CD4-positive, alpha-beta T cell treated with Interferon alpha-2 for 1 hour (primary cell): ENCODE results near the gene TLE1.
"Not testable (repeated sequence)": the region's sequence is repeated elsewhere in the genome, so short reads cannot be mapped to it uniquely, and the experiment has no call there.

ENCODE experiments used
- DNase-seq, 2 donors: peaks; one replicate each; pipeline ENCODE4 v3.0.0-alpha.2; 2020 to 2022

TLE1 gene

GRCh38 chr9:81621785-81622259 lies 67.5 kb downstream of the TLE1 start:
- DNase-seq = no peak

DNA sequence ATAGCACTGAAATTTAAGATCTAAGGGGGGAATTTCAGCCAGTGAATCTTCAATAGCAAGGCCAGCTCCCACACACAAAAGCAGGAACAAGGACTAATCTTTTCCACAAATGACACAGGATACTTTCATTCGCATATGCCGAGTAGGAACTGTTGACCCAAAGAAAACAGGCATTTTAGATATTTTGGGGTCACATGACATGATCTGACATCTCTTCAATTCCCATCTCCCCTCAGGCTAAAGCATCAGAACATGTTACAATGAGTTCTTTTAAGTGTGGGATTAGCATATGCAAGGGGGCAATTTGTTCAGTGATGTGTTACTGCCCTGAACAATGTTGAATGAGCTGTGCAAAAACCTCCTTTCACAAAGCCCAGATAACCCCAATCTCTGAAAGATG lies 68.2 kb downstream of the TLE1 start:
- no peak for DNase-seq

GRCh38 chr9:81620002-81620390 lies 69.4 kb downstream of the TLE1 start:
- DNase-seq = no peak

DNA sequence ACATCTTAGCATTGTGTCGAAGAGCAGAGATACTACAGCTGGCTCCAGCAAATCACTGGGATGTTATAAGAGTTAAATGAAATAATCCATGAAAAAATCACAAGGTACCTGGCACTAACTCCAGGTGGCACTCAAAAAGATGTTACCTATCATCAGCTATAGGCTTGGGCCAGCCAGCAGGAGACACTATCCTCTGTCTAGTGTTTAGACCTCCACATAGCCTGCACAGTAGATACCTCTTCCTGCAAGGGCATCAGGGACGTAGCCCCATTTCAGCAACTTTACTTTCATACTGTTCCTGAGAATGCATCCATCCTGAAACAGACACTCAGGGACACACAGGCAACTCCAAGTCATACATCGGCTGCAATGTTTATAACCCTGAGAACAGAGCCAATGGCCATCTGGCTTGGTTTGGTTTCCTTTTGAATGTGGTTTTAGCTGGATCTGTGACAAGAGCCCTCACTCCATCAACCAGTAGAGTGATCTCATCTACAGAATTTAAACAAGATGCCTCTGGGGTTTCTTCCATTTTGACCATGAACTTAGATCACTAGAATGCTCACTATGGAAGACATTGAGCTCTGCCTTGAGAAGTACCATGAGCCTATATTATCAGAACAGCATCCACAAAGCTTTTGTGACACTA lies 69.9 kb downstream of the TLE1 start:
- no peak for DNase-seq

GRCh38 chr9:81618923-81619322 lies 70.4 kb downstream of the TLE1 start:
- DNase-seq = no peak

GRCh38 chr9:81616141-81616540 lies 73.2 kb downstream of the TLE1 start:
- DNase-seq = no peak

- DNase-seq = no peak
Observed at GRCh38 chr9:81614335-81614734, 75.0 kb downstream of the TLE1 start.

DNA sequence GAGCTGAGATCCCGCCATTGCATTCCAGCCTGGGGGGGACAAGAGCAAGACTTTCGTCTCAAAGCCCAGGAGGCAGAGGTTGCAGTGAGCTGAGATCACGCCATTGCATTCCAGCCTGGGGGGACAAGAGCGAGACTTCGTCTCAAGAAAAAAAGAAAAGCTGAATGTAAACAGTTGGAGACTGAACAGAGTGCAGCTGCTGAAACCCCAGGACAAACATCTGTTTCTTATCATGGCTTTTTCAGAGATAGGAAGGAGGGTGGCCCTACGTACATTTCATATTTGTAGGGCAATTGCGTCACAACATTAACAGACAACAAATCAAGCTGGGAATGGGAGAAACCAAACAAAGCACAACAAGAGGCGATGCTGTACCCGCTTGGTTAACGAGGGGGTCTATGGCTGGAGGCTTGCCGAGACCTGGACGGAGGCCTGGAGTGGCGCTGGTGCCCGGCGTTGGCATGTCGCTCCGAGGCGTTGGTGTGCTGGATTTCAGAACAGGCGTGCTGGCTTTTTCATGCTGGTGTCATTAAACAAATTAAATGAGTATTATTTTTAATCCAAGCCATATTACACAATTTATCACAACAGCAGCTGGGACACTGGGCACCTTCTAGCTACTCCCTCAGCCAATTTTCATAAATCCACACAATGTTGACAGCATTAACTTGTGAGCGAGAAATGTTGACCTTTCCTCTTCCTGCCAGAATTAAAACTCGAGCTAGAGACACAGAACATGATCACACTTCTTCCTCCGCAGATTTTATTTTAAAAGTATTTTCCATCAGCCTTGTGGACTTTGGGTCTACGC lies 76.1 kb downstream of the TLE1 start:
- DNase-seq = no peak

DNA sequence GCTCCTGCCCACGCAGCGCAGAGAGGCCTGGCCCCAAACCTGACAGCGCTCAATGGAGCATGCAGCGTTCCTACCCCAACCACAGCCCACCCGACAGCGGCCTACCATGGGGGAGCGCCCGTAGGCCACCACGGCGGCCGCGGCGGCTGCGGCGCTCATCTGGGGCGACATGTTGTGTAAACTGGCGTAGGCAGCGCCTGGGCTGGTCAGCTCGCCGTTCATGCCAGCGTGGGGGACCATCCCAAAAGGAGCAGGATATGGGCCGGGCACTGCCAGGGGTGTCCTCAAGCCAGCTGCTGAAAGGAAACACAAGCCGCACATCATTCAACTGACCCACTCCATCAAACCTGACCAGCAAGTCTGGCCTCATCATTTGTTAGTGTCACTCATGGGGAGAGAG lies 77.7 kb downstream of the TLE1 start:
- no peak for DNase-seq

- DNase-seq = no peak
Observed at GRCh38 chr9:81610740-81611107, 78.6 kb downstream of the TLE1 start.

- DNase-seq = no peak
Observed at GRCh38 chr9:81609782-81610739, 79.3 kb downstream of the TLE1 start.

- no peak for DNase-seq
Observed at GRCh38 chr9:81608289-81608657, 81.1 kb downstream of the TLE1 start.

GRCh38 chr9:81607593-81608288 lies 81.6 kb downstream of the TLE1 start:
- no peak for DNase-seq

GRCh38 chr9:81606261-81606660 lies 83.1 kb downstream of the TLE1 start:
- DNase-seq = not testable (repeated sequence)

GRCh38 chr9:81605170-81605670 lies 84.1 kb downstream of the TLE1 start:
- no peak for DNase-seq

- DNase-seq = no peak
Observed at GRCh38 chr9:81604306-81605169, 84.8 kb downstream of the TLE1 start.

GRCh38 chr9:81602887-81603680 lies 86.3 kb downstream of the TLE1 start:
- no peak for DNase-seq

- no peak for DNase-seq
Observed at GRCh38 chr9:81601639-81602623, 87.4 kb downstream of the TLE1 start.

GRCh38 chr9:81600631-81601030 lies 88.7 kb downstream of the TLE1 start:
- DNase-seq = no peak
